ENCODE measurements around the gene FKBP5. TPM values are rescaled to one million over a fixed set of nuclear protein-coding genes. Genes with fewer than 3 reads are reported as not detected.
A peak's percentile ranks its signal among the peaks of the same experiment; 100 is the strongest.
"Not testable (repeated sequence)": the region's sequence is repeated elsewhere in the genome, so short reads cannot be mapped to it uniquely, and the experiment has no call there.

FKBP5 gene
- total RNA-seq, 4 donors from 2014 or later, result 65.0 to 273 (median 103) TPM

DNA sequence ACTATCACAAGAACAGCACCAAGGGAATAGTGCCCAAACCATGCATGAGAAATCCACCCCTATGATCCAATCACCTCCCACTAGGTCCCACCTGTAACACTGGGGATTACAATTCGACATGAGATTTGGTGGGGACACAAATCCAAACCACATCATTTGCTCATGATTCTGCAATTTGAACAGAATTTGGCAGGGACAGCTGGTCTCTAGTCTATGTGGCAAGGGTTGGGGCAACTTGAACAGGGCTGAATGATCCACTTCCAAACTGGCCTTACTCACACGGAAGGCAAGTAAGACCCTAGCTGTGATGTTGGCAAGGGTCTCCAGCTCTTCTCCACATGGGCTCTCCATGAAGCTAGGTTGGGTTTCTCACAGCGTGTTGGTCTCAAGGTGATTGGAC is 10.1 kb upstream of the FKBP5 start:
- 71 to 85% methylated on average over 2 to 3 of the region's 3 CpGs for WGBS, 2 donors
- H3K4me3 ChIP-seq, result no peak overlapping the region
- H3K36me3 ChIP-seq, result no peaks in the 10 kb centered on the region
- intact Hi-C loops (cut with DNase I), result no loop called here
- no peaks in the 10 kb centered on the region for H3K27me3 ChIP-seq
- no peak for DNase-seq
- H3K27ac ChIP-seq, result no peak overlapping the region
- TF ChIP-seq POLR2A (IDR thresholded peaks at IDR 0.05), result no peak
- TF ChIP-seq, protein P1, sequence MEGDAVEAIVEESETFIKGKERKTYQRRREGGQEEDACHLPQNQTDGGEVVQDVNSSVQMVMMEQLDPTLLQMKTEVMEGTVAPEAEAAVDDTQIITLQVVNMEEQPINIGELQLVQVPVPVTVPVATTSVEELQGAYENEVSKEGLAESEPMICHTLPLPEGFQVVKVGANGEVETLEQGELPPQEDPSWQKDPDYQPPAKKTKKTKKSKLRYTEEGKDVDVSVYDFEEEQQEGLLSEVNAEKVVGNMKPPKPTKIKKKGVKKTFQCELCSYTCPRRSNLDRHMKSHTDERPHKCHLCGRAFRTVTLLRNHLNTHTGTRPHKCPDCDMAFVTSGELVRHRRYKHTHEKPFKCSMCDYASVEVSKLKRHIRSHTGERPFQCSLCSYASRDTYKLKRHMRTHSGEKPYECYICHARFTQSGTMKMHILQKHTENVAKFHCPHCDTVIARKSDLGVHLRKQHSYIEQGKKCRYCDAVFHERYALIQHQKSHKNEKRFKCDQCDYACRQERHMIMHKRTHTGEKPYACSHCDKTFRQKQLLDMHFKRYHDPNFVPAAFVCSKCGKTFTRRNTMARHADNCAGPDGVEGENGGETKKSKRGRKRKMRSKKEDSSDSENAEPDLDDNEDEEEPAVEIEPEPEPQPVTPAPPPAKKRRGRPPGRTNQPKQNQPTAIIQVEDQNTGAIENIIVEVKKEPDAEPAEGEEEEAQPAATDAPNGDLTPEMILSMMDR (IDR thresholded peaks at IDR 0.05), result no peak
- H3K4me1 ChIP-seq, result no peaks in the 10 kb centered on the region
- H3K9me3 ChIP-seq, result peaks cover 0 to 6% (median 0%) of the 10 kb centered on the region in 3 donors

DNA sequence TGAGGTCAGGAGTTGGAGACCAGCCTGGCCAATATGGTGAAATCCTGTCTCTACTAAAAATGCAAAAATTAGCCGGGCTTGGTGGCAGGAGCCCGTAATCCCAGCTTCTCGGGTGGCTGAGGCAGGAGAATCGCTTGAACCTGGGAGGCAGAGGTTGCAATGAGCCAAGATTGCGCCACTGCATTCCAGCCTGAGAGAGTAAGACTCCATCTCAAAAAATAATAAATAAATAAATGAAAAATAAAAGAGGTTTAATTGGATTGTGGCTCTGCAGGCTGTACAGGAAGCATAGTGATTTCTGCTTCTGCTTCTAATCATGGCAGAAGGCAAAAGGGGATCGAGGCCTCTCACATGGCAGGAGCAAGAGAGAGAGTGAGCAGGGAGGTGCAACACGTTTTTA is 9.7 kb upstream of the FKBP5 start:
- intact Hi-C loops (cut with DNase I); DNase-seq; H3K27me3 ChIP-seq; H3K9me3 ChIP-seq; H3K4me3 ChIP-seq; H3K4me1 ChIP-seq; H3K36me3 ChIP-seq; H3K27ac ChIP-seq: not testable (repeated sequence)
- WGBS, 2 donors, result 84 to 86% methylated on average over 6 to 7 of the region's 7 CpGs

DNA sequence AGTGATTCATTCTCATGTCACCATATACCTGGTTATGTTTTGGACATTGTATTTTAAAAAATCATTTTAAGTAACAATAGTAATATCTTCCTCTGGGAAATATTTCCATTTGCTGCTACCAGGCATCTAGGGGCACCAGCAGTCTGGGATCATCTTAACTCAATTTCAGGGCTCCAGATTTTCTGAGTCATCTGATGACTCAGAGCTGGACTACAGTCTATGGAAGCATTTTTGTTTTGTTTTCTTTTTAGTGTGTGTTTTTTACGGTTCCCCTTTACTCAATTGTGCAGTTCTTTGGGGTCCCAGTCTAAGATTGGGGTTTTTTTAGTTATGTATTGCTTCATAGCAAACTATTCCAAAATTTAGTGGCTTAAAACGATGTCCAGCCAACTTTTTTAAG is 5.7 kb upstream of the FKBP5 start:
- H3K9me3 ChIP-seq, result peaks cover 0 to 7% (median 0%) of the 10 kb centered on the region in 3 donors
- no peaks in the 10 kb centered on the region for H3K36me3 ChIP-seq
- DNase-seq, result no peak
- no peak overlapping the region for H3K4me3 ChIP-seq
- H3K4me1 ChIP-seq, result peaks cover 16 to 31% (median 19%) of the 10 kb centered on the region in 3 donors
- intact Hi-C loops (cut with DNase I), result loop anchor here (5.0 kb wide), 1 partner anchor 33 kb away; no protein-coding TSS in a partner anchor
- WGBS, 2 donors, result 66 to 75% methylated on average over 2 of the region's 2 CpGs
- H3K27ac ChIP-seq, result no peak overlapping the region
- no peaks in the 10 kb centered on the region for H3K27me3 ChIP-seq
- TF ChIP-seq, protein P1 (IDR thresholded peaks at IDR 0.05), result no peak
- no peak for TF ChIP-seq POLR2A (IDR thresholded peaks at IDR 0.05)

DNA sequence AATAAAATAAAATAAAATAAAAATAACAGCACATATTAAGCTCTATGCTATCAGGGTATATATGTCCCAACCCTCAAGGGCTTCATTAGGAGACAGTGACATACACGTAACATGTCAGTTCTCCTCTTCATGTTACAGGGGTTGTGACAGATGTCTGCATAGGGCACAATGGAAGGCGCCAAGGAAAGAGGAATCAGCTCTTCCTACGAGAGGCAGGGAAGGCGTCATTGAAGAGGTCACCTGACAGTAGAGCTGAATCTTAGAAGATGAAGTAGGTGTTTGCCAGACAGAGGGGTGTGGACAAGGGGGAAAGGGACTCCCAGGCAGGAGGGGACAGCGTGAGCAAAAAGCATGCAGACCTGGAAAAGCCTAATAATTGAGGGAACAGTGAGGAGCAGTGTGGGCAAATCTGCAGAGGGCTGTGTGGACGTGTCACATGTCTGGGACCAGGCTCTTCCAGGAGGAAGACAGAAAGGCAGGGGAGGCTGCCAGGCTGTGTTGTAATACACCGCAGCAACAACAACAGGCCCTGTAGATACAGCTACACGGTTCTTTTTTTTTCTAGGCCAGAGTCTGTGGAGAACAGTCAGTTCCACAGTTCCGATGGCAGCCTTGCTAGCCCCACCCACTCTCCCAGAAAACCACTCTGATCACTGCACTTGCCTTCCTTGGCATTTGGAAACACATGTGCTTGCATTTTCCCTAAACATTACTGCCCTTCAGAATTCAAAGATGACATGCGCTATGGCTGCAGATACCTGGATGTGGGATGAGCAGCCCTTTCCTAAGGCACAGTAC is 2.5 kb upstream of the FKBP5 start:
- intact Hi-C loops (cut with DNase I), result loop anchor here (5.0 kb wide), 1 partner anchor 36 kb away; no protein-coding TSS in a partner anchor
- Histone ChIP-seq H3K36me3 (no peaks in the 10 kb centered on the region), H3K9me3 (peaks cover 0 to 7% (median 0%) of the 10 kb centered on the region in 3 donors), H3K27ac (peak overlapping the region; percentile 70 to 99 (median 93)), H3K4me3 (no peak overlapping the region), H3K4me1 (peaks cover 19 to 37% (median 22%) of the 10 kb centered on the region in 3 donors), H3K27me3 (no peaks in the 10 kb centered on the region)
- DNase-seq, result no peak
- TF ChIP-seq, protein P1 (IDR thresholded peaks at IDR 0.05), result no peak
- TF ChIP-seq POLR2A (IDR thresholded peaks at IDR 0.05), result no peak
- 42% methylated on average over 9 of the region's 10 CpGs for WGBS, 2 donors

DNA sequence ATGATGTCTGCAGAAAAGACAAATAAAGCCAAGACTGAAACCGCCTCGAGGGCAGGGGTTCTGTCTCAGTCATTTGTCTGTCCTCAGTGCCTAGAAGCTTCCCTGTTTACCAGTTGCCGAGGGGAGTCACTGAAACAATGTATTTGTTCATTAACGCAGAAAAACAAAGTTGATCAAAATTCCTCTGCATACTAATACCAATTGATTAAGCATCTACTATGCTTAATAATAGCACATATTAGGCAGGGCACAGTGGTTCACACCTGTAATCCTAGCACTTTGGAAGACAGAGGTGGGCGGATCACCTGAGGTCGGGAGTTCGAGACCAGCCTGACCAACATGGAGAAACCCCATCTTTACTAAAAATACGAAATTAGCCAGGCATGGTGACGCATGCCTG is 1.8 kb upstream of the FKBP5 start:
- Histone ChIP-seq H3K4me3 (no peak overlapping the region), H3K36me3 (no peaks in the 10 kb centered on the region), H3K9me3 (peaks cover 0 to 7% (median 0%) of the 10 kb centered on the region in 3 donors), H3K27me3 (no peaks in the 10 kb centered on the region), H3K27ac (peak overlapping the region; percentile 70 to 99 (median 93)), H3K4me1 (peaks cover 19 to 42% (median 26%) of the 10 kb centered on the region in 3 donors)
- no peak for DNase-seq
- intact Hi-C loops (cut with DNase I), result loop anchor here (5.0 kb wide), 1 partner anchor 37 kb away; no protein-coding TSS in a partner anchor
- TF ChIP-seq POLR2A (IDR thresholded peaks at IDR 0.05), result no peak
- TF ChIP-seq, protein P1 (IDR thresholded peaks at IDR 0.05), result no peak
- WGBS, 2 donors, result 83 to 93% methylated on average over 6 to 8 of the region's 9 CpGs

DNA sequence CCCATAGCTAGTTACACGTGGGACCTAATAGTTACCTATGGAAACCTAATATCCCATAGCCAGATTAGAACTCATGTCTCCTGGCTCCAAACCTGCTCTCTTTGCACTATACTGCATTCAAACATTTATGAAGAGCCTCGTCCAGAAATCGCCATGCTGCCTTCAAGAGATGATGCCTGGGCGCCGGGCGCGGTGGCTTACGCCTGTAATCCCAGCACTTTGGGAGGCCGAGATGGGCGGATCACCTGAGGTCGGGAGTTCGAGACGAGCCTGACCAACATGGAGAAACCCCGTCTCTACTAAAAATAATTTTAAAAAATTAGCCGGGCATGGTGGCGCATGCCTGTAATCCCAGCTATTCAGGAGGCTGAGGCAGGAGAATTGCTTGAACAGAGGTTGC is 1.3 kb upstream of the FKBP5 start:
- Histone ChIP-seq H3K27ac (peak overlapping the region in 3 of 4 donors; percentile 88 to 99 (median 98)), H3K4me1 (peaks cover 19 to 46% (median 26%) of the 10 kb centered on the region in 3 donors)
- not testable (repeated sequence) for H3K4me3 ChIP-seq, H3K27me3 ChIP-seq, DNase-seq, H3K9me3 ChIP-seq, H3K36me3 ChIP-seq
- 93 to 97% methylated on average over 16 of the region's 16 CpGs for WGBS, 2 donors
- intact Hi-C loops (cut with DNase I), result loop anchor here (5.0 kb wide), 1 partner anchor 37 kb away; no protein-coding TSS in a partner anchor

All from esophagus squamous epithelium (tissue), 5 donors.